D341Med (cell line): Measurements from ENCODE around the gene C1QTNF2.

Experiments
- DNase-seq: peaks from one replicate; pipeline ENCODE4 v3.0.0; 2012; ENCODE audit warnings: low spot score

The C1QTNF2 gene, protein sequence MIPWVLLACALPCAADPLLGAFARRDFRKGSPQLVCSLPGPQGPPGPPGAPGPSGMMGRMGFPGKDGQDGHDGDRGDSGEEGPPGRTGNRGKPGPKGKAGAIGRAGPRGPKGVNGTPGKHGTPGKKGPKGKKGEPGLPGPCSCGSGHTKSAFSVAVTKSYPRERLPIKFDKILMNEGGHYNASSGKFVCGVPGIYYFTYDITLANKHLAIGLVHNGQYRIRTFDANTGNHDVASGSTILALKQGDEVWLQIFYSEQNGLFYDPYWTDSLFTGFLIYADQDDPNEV

DNA sequence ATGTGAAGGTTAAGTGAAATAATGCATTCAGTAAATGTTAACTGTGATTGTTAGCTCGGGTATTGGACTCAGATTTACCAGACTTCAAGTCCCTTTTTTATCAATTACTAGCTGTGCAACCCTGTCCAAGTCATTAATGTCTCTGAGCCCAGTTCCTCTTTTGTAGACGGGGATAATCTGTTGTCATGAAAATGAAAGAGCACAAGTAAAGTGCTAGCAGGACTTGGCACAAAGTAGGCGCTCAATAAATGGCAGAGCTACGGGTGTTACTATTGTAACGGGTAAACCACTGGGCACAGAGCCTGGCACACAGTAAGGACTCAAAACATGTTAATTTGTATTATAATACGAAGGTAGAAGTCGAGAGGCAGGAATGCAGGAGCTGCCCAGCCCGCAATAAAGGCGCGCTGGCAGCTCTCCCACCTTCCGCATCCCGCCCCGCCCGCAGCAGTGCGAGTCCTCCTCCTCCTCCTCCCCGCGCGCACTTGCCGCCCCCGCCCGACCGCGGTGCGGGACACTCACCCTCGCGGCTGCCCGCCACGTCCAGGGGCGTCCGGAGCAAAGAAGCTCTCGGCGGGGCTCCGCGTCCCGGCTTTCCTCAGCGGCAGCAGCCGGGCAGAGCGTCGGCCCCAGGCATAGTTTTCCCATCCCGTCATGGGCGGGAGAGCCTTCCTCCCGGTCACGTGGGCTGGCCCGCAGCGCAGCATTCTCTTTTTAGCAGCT lies at the start of gene C1QTNF2:
Gene C1QTNF2, minus strand, starts transcription at position 637 of the 723 bp plus-strand sequence. CDS start 15,615 bp downstream, outside the sequence.
- peak; percentile 71 for DNase-seq

DNA sequence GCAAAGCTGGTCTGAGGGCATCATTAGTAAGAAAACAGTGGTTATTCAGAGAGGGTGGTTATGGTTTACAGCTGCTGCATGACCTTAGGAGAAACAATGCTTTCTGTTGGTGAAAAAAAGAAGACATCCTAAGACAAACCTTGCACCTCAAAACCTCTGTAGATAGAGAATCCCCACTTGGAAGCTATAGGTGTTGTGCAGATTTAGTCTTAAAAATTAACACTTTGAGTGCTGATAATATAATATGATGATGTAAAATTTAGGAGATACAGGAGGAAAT lies 49.8 kb upstream of the C1QTNF2 start:
- DNase-seq, result no peak

DNA sequence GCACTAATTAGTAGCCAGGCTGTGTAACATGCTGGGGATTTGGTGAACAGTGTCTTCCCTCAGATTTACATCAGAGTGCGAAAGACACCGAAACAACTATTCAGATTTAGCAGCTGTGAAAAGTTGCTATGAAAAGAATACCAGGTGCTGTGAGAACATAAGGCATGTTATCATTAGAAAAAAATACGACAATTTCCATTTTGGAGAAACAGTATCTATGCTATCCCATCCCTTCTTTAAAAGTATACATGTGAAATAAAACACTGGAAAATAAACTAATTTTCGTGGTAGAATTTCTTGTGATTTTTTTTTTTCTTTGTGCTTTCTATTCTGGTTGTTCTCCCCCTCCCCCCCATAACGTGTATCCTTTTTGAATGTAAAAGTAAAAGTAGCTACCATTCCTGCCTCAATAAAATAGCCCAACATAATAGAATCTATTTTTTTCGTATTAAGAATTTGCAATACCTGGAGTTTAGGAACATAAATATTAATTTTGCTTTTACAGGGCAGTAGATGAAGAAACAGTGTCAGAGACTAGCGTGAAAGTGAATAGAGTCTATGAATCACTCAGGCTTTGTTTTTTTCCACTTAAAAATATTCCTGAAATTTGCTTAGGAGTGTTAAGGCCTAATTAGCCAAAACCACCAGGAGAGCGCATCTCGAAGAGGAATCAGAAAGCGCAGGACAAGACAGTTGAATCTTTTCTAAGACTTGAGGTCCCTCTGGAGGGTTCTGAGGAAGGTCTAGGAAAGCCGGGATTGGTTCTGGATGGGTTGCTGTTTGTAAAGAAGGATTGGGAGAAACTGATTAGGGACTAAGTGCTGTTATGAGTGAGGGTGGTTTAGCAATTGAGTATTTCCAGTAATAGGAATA lies 49.3 kb upstream of the C1QTNF2 start:
- no peak for DNase-seq

DNA sequence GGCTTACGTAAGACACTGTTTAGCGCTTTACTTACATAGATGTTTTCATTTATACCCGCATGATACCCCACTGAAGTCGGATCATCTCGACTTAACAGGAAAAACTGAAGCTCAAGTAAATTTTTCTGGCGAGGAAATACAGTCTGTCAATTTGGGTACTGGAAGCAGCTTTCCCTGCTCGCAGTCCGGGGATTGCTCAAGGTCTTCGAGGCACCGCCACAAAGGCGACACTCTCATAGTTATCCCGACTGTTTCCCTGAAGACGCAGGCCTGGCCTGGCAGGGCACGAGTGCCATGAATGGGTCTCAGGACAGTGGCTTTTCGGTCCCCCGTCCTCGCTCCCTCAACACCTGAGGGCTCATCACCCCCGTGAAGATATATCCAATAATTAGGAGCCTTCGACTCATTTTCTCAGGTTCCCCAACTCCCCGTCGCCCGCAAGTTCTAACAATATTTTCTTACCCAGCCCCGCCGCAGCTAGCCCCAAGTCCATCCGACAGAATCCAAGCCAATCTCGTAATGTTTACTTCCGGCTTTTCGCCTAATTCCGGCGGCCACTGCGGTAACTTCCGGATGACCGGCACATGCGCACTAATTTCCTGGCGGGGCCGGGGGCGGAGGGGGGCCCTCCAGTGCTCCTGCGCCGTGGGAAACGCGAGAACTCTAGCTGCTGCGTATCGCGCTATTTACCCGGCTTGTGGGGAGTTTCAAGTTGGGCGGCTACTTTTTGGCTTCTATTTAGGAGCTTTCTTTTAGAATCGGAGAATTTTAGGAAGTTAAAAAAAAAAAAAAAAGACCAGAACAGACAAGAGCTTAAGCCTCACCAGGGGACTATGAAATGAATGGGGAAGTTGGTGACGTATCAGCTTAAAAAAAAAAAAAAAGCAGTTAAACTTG lies 48.4 kb upstream of the C1QTNF2 start, which contains the start of gene SLU7:
Gene SLU7, minus strand, starts transcription at position 521 of the 897 bp plus-strand sequence. CDS start 3,787 bp downstream, outside the sequence.
- DNase-seq, result peak; percentile 94

DNA sequence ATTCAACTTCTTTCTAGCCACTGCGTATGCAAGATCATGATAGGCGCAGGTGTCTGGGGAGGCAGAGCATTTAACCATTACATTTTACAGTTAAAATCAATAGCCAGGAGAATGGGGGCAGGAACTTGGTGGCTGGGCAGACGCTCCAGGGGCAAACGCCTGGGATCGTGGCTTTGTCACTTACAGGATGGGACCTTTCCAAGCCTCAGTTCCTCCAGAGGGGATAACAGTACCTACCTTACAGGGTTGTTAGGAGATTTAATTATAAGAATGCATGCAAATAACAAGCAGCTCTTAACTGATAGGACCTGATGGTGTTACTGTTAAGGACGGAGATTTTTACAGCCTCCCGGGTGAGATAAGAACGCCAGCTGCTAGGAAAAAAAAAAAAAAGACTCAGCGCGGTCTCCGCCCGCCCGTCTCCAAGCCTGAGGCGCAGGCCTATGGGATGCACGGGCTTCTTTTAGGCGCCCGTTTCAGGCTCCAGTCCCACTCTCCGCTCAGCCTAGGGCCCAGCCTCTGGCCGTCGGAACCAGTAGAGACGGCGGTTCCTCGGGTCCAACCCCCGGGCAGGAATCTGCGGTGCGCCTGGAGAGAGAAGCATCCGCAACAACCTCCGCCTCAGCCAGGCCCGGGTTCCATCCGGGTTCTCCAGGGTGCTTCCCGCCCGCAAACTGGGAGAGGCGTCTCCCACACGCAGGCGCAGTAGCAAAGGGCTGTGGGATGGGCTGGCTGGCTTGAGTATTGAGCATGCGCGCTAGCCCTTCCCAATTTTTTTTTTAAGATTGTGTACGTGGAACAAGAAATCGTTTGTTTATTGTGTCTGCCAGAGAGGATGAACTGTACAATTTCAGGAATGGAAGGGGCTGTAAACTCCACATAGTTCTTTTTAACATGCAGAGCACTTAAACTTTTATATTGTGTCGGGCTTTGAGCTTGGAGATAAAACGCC lies 29.3 kb upstream of the C1QTNF2 start, which contains the start of gene FAM200C:
Gene FAM200C, minus strand, starts transcription at position 653 of the 952 bp plus-strand sequence. CDS start 4,564 bp downstream, outside the sequence.
- DNase-seq, result peak; percentile 99

DNA sequence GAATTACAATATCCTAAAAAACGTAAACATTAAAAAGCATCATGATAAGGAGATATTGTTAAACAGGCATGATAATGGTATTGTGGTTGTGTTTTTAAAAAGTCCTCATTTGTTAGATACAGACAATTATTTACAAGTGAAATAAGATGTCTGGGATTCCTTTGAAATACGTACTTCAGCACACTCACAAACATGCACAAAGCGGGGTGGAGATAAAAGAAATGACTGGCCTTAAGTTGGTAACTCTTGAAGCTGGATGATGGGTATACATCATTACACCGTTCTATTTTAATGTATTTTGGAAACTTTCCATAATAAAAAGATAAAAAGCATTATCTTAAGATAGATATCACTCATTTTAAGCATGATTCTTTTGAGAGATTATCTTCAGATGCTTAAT lies 28.4 kb upstream of the C1QTNF2 start:
- DNase-seq, result no peak

DNA sequence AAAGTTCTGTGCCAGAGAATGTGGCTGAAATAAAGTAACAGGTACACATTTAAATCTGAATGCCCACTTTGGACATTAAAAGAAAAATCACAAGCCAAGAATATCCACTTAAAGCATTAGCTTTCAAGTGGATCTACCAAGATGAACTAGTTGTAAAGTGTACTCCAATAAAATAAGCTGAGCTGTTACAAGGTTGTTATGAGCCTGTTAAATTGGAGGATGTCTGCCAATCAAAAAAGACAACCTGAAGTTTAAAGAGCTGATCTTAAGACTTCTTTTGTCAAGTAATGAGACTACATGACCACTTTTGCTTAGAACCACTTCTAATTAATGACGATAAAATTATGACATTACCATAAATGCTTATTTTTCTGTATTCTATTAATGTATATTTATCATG lies 27.1 kb upstream of the C1QTNF2 start:
- no peak for DNase-seq

DNA sequence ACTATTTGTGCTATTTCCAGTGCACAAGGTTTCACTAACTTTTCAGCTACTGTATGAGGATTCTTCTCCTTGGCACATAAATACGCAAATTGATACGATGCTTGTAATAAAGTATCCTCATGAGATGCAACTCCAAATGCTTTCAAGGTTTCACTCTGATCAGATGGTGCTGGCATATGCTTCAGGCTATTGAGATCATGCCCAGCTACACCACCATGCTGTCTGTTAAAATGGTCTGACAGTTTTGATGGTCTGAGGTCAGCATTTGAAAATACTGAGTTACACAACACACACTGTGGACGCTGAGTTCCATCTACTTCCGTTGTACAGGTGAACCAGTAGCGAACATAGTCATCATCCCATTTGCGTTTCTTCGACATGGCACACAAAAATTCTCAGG lies 24.7 kb upstream of the C1QTNF2 start:
- DNase-seq, result no peak

DNA sequence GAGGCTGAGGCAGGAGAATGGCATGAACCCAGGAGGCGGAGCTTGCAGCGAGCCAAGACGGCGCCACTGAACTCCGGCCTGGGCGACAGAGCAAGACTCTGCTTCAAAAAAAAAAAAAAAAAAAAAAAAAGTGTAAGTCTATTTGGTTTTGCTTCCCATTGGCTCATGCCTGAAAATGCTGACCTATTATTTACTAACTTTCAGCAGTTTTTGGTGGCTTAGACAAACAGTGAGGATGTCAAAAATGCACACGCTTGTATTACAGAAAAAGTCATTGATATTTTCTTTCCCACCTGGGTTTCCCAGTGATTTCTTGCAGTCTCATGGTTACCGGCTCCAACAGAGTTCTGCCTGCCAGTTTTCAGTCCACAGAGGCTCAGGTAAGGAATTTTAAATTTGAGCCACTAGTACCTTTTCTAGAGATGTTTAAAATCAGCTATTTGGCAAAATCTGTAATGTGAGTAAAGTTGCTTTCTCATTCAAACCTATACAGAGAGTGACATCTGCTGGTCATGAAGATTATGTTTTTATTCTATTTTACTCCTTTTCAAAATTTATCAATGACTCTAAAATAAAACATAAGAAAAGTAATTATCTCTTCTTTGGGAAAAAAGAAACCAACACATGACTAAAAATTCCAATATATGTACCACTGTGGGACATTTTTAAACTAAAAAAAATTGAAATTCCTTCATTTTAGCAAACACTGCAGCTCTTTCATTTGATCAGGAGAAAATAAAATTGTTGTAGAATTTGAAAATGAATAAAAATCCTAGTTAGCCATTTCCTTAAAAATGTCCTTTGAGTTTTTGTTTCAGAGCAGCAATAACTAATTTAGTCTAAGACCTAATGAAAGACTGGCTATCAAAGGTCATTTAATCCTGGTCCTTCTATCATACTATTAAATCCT lies 20.6 kb upstream of the C1QTNF2 start:
- no peak for DNase-seq

DNA sequence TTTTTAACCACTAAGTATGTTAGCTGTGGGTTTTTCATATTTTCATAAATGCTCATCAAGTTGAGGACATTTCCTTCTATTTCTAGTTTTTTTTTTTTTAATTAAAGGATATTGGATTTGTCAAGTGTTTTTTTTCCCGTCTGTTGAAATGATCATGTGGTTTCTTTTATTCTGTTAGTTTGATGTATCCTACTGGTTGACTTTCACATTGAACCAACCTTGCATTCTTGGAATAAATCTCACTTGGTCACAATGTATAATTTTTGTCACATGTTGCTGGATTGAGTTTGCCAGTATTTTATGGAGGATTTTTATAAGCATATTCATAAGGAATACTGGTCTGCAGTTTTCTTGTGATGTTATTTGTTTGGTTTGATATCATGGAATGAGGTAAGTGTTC lies 17.0 kb upstream of the C1QTNF2 start:
- no peak for DNase-seq

DNA sequence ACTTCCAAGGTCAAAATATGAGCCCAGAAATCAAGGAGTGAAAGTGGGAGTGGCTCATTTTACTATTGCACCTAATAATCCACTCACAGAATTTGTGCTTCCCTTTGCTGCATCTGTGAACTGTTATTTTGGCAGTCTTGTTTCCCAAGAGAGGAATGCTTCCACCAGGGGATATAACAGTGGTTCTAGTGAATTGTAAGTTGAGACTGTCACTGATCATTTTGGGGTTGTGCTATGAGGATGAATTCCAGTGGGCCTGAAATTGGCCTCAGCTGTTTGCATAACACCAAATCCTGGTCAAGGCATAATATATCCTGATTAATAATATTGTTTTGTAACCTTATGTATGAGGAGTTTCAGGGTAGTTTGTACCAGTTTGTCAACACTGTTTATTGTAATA lies 15.1 kb upstream of the C1QTNF2 start:
- no peak for DNase-seq

DNA sequence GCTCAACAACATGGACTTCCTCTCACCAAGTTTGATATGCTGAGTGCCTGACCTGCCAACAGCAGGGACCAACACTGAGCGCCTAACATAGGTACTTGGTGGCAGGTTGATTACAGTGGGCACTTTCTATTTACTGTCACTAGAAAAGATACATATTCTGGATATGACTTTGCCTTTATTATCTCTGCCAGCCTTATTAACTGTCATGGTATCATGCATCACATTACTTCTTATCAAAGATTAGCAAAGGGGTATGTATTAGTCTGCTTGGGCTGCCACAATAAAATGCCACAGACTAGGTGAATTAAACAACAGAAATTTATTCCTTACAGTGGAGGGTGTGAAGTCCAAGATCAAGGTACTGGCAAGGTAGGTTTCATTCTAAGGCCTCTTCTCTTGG lies 14.3 kb upstream of the C1QTNF2 start:
- DNase-seq, result no peak

DNA sequence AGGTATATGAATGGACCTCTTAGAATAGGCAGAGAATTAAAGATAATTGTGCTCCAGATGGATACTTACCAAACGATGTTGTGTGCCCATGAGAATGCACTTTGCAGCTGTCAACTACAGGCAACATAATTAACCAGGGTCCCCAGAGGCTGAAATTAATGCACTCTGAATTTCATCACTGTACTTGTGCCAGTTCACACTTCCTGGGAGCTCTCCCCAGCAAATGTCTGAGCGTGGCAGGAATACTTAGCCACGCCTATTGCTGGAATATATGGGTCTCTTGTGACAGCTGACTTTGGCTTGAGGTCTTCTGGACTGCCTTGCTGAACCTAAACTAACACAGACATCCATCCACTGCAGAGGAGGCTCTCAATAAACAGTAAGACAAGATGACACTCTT lies 11.9 kb upstream of the C1QTNF2 start:
- DNase-seq, result peak; percentile 46

DNA sequence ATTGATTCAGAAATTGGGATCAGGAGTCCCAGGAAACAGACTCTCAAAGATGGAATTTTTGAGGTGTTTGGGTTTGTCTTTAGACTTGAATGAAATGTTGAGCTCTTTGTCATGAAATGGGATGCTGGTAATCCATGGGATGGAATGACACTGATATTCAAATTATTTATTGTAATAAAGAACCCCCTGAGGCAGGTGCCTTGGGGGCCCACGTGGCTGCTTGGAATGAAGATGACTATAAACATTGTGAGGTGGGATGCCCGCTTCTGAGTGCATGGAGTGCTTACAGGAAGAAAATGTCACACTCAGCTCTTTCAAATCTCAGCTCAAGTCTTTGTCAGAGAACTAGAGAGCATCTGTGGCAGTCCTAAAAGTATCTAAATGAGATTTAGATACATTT lies 9.6 kb upstream of the C1QTNF2 start:
- no peak for DNase-seq

DNA sequence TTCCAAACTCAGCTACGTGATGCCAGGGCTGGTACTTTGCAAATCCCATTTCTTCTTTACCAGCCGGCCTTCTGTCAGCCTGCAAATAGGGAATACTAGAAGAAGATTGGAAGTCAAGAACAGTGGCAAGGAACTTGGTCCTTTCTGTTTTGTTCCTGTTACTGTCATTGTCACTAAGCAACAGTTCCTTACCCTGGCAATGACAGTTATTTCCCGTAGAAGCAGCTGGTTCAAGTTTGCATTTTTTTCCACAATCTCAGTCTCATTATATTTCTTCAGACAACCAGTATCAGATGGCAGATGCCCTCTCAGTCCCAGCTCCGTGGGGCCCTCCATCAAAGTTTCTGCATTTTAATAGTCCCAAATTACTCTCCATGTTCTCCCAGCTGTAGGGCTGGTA lies 9.1 kb upstream of the C1QTNF2 start:
- DNase-seq, result no peak

DNA sequence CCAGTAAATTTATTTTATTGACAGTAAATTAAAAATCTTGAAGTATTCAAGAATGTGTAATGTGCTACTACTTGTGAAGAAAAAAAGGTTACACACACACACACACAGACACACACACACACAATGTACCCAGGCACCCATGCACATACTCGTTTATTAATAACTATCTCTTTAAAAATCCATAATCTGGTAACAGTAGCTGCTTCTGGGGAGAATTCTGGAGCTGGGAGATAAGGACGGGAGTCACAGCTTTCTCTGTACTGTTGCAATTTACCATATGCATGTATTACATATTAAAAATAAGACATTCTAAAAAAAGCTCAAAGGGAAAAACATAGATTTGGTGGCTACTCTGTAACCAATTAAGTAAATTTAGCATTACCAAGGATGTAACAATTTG lies 7.9 kb upstream of the C1QTNF2 start:
- DNase-seq, result no peak

DNA sequence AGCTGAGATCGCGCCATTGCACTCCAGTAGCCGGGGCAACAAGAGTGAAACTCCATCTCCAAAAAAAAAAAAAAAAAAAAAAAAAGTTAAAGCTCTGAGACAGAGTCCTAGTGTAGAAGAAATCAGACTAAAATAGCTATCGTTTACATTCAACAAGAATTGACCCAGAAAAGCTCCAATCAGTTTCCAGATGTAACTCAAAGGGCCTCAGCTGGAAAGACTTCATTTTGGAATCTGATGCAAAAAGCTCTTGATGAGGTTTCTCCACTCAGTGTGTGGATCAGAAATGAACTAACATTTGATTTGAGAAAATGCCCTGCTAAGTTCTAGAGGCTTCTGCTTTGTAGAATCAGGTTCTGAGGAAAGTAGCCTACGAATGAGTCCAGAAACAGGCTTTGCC lies 7.2 kb upstream of the C1QTNF2 start:
- no peak for DNase-seq

DNA sequence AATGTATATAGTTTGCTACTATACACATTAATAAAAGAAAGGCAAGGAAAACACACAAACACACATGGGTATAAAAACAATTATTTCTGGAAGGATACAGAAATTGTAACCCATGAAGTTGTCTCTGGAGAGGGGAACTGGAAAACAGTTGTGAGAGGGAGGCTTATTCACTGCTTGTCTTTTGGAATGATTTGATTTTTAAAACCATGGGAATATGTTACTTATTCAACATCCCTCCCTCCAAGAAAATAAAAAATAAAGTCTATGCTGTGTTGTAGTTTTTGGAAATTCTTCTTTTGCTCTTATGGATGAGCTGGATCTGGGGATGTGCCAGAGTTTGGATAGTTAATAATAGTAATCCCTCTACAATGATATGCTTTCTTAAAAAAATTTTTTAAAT lies 6.0 kb upstream of the C1QTNF2 start:
- DNase-seq, result no peak

DNA sequence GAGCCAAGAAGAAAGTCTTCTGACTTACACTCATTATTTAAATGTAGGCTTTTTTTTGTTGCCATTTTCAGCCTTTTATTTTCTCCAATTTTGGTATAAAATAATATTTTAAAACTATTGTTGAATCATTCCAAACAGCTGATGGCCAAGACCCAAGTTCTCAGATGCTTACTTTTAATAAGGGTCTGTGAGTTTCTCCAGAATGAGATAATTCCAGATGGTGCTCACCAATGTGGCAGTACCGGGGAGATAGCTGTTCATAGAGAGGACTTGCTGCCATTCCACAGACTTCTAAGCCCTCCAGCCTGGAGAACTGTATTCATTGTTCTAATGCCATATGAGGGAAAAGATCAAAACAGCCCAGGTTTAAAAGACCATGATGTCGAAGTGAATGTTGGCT lies 5.3 kb upstream of the C1QTNF2 start:
- DNase-seq, result no peak
